HepG2 (cell line): ENCODE results near the gene DEDD2. TPM values are rescaled to one million over a fixed set of nuclear protein-coding genes. Genes with fewer than 3 reads are reported as not detected.

Experiments
- ATAC-seq: fragments of 200-7000 bp; cut with Tn5 transposase; 3 replicates; pipeline ENCODE4 v1.9.1; 2020; ENCODE audit warnings: mild to moderate bottlenecking, moderate library complexity
- BruUV-seq: library from RNA; stranded (reverse); fragments of 400-500 nt; replicated peaks from 2 replicates; lab custom pipeline; 2021; lab: Mats Ljungman, UMichigan
- CTCF ChIA-PET: fragments of 300-600 bp; formaldehyde crosslinking; extraction: SDS; loops from one replicate; lab custom pipeline; 2021; ENCODE audit warnings: low total read pairs, inconsistent platforms, low intra/inter-chr PET ratio; lab: Yijun Ruan, JAX
- POLR2A ChIA-PET: fragments of 350-600 bp; sonication (Branson Sonifier 250); formaldehyde crosslinking; loops from one replicate; lab custom pipeline; 2020; ENCODE audit warnings: antibody characterized with exemption, inconsistent platforms; lab: Yijun Ruan, JAX
- DNase-seq: peaks from one replicate; pipeline ENCODE4 v3.0.0-alpha.2; 2015; ENCODE audit warnings: low spot score
- FAIRE-seq: peaks from 3 replicates; lab custom pipeline; 2011; peaks lifted over from hg19 to GRCh38; lab: Jason Lieb, UNC
- H2AFZ ChIP-seq: one replicate; pipeline ENCODE4 v1.6.1; 2011; ENCODE audit warnings: low read length, inconsistent platforms
- H3K27ac ChIP-seq: fragments of 300-600 bp; 3 replicates; pipeline ENCODE4 v1.8.0; 2011; ENCODE audit warnings: mixed run types, mild to moderate bottlenecking, mixed read lengths, low read length, inconsistent platforms; ENCODE audit not compliant: insufficient read depth; ENCODE audit errors: extremely low read length
- H3K27me3 ChIP-seq, 2 experiments: fragments of 200-600 bp in 1 of 2; 2 replicates in 1 of 2; 3 replicates in 1 of 2; pipeline versions ENCODE4 v1.6.0 to v1.8.0; 2011; ENCODE audit warnings: low read length in 2 of 2, mild to moderate bottlenecking in 2 of 2, moderate library complexity in 2 of 2, inconsistent platforms in 1 of 2; ENCODE audit not compliant: insufficient read depth in 2 of 2, control insufficient read depth in 1 of 2
- H3K36me3 ChIP-seq, 2 experiments: fragments of 200-600 bp in 1 of 2; replicated peaks in 1 of 2; 2 replicates in 1 of 2; 3 replicates in 1 of 2; pipeline versions ENCODE4 v1.5.1 to v1.8.0; 2011; ENCODE audit warnings: low read length in 2 of 2, inconsistent platforms in 1 of 2; ENCODE audit not compliant: insufficient read depth in 2 of 2, control insufficient read depth in 1 of 2
- H3K4me1 ChIP-seq: 2 replicates; pipeline ENCODE4 v1.5.1; 2012; ENCODE audit warnings: low read length, inconsistent platforms; ENCODE audit not compliant: insufficient read depth
- H3K4me2 ChIP-seq: 2 replicates; pipeline ENCODE4 v1.6.0; 2011; ENCODE audit warnings: low read depth, low read length, inconsistent platforms
- H3K4me3 ChIP-seq, 3 experiments: fragments of 200-600 bp in 1 of 3; sonication (generic), shearing (Covaris generic) in 1 of 3; replicated peaks in 1 of 3; 2 replicates each; pipeline ENCODE4 v1.5.1; 2011 to 2016; ENCODE audit warnings: low read length in 3 of 3, inconsistent platforms in 2 of 3, low read depth in 2 of 3, mild to moderate bottlenecking in 2 of 3, control low read depth in 1 of 3, mixed read lengths in 1 of 3; ENCODE audit not compliant: insufficient read depth in 1 of 3
- H3K79me2 ChIP-seq: one replicate; pipeline ENCODE4 v1.6.1; 2011; ENCODE audit warnings: low read length, inconsistent platforms; ENCODE audit not compliant: insufficient read depth
- H3K9ac ChIP-seq: 2 replicates; pipeline ENCODE4 v1.6.0; 2011; ENCODE audit warnings: mild to moderate bottlenecking, low read depth, low read length, inconsistent platforms; ENCODE audit not compliant: insufficient read depth
- H3K9me3 ChIP-seq: 2 replicates; pipeline ENCODE4 v1.5.1; 2012; ENCODE audit warnings: mild to moderate bottlenecking, low read length
- H4K20me1 ChIP-seq: 2 replicates; pipeline ENCODE4 v1.6.0; 2011; ENCODE audit warnings: inconsistent platforms, mild to moderate bottlenecking, low read length, moderate library complexity; ENCODE audit not compliant: insufficient read depth
- BCL3 ChIP-seq: sonication (generic); formaldehyde crosslinking; IDR thresholded peaks from 2 replicates; pipeline ENCODE4 v1.5.1; 2020; ENCODE audit warnings: mild to moderate bottlenecking, missing genetic modification reagents, moderate library complexity
- GPN1 ChIP-seq: sonication (generic); formaldehyde crosslinking; IDR thresholded peaks from 2 replicates; pipeline ENCODE4 v1.5.1; 2020; ENCODE audit warnings: missing genetic modification reagents, borderline replicate concordance
- HNF4A ChIP-seq: sonication (generic); formaldehyde crosslinking; IDR thresholded peaks from 2 replicates; pipeline ENCODE4 v1.4.0; 2020; ENCODE audit warnings: missing genetic modification reagents
- HOXA7 ChIP-seq: sonication (generic); formaldehyde crosslinking; IDR thresholded peaks from 2 replicates; pipeline ENCODE4 v1.8.1; 2022; ENCODE audit warnings: mild to moderate bottlenecking, missing genetic modification reagents, moderate library complexity
- MAF1 ChIP-seq: sonication (generic); formaldehyde crosslinking; IDR thresholded peaks from 2 replicates; pipeline ENCODE4 v1.5.0; 2020; ENCODE audit warnings: missing genetic modification reagents, borderline replicate concordance
- SETDB1 ChIP-seq: sonication (generic); formaldehyde crosslinking; IDR thresholded peaks from 2 replicates; pipeline ENCODE4 v1.5.1; 2020; ENCODE audit warnings: missing genetic modification reagents, mild to moderate bottlenecking, borderline replicate concordance
- SSRP1 ChIP-seq: IDR thresholded peaks from 2 replicates; pipeline ENCODE4 v1.6.1; 2016; ENCODE audit warnings: control low read depth
- ZNF607 ChIP-seq: sonication (generic); formaldehyde crosslinking; IDR thresholded peaks from 2 replicates; pipeline ENCODE4 v1.5.1; 2020; ENCODE audit warnings: missing genetic modification reagents, mild to moderate bottlenecking, borderline replicate concordance
- ZNF619 ChIP-seq: sonication (generic); formaldehyde crosslinking; IDR thresholded peaks from 2 replicates; pipeline ENCODE4 v1.4.0; 2020; ENCODE audit warnings: mild to moderate bottlenecking, missing genetic modification reagents
- ZNF749 ChIP-seq: sonication (generic); formaldehyde crosslinking; IDR thresholded peaks from 2 replicates; pipeline ENCODE4 v1.8.0; 2022; ENCODE audit warnings: mild to moderate bottlenecking, missing genetic modification reagents, moderate library complexity, borderline replicate concordance
- WGBS: methylation state at CpG from one replicate; pipeline ENCODE4 v1.1.6; 2017; ENCODE audit warnings: low lambda C conversion rate; 5-methylcytosine and 5-hydroxymethylcytosine counted together
- in situ Hi-C: cut with HindIII; loops from 2 replicates; pipeline ENCODE4 v1.10.0; 2017; ENCODE audit warnings: low pct_unique_long_range_greater_than_20kb; ENCODE audit not compliant: extremely low pct_ligation_motif_present
- intact Hi-C: fragments of 100-400 bp; cut with micrococcal nuclease; formaldehyde crosslinking; loops from one replicate; pipeline ENCODE4 v1.10.0; 2022; ENCODE audit not compliant: unreplicated experiment
- polyA plus RNA-seq, 8 experiments: library from polyadenylated mRNA; depleted of rRNA in 3 of 8; stranded (reverse) in 7 of 8; unstranded in 1 of 8; fragments of >200 nt; fragmentation: Illumina TruSeq in 4 of 8; extraction: Trizol in 4 of 8; gene quantifications; 2 replicates each; pipeline versions ENCODE4 v1.2.1 to v1.2.3, GENCODE V29; 2011 to 2016; ENCODE audit warnings: low read depth in 4 of 8, missing spikeins in 1 of 8, mixed read lengths in 1 of 8; ENCODE audit not compliant: insufficient read depth in 1 of 8
- total RNA-seq, 5 experiments: library from RNA; depleted of rRNA; stranded (reverse); fragments of >200 nt; fragmentation: Illumina TruSeq; extraction: Trizol; gene quantifications; 2 replicates each; pipeline ENCODE4 v1.2.3, GENCODE V29; 2016; ENCODE audit warnings: low read depth in 1 of 5
- TF ChIP-seq, protein P1 (sequence below): sonication (generic); formaldehyde crosslinking; IDR thresholded peaks from 2 replicates; pipeline ENCODE4 v1.5.0; 2020; ENCODE audit warnings: missing genetic modification reagents
- TF ChIP-seq, protein P2 (sequence below): sonication (generic); formaldehyde crosslinking; IDR thresholded peaks from 2 replicates; pipeline ENCODE4 v1.8.1; 2023; ENCODE audit warnings: mild to moderate bottlenecking, missing genetic modification reagents, borderline replicate concordance

Gene DEDD2
- total and polyA plus RNA-seq, 2 of the 13 experiments (the other 11 are each of a cell fraction or from before 2014, with no cell fraction given): 19.2 to 24.7 TPM

DNA sequence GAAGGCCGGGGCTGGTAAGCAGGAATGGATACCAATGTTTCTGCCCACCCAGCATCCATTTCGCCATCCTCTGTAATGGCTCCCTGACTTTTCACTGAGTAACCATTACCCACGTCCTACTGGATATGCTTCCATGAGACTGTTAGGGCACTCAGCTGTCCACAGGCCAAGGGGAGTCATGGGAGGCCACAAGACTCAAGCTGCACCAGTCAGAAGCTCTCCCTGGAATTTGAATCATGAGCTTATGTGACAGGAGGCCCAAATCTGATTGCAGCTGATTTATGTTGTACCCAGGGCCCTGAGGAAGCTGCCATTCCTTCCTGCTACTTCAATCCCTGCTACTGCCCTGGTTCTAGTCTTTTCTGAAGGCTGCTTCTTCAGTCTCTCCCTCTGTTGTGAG lies 28.3 kb downstream of the DEDD2 start:
- no peak for FAIRE-seq
- no peak overlapping the region for H3K9ac ChIP-seq
- no peaks in the 10 kb centered on the region for H4K20me1 ChIP-seq
- H3K4me1 ChIP-seq: peaks cover 9% of the 10 kb centered on the region; the same call in 1 of the 2 replicates
- ChIA-PET POLR2A (no interaction called here), CTCF (no interaction called here)
- no peak for TF ChIP-seq ZNF607 (CRISPR knock-in tag)
- TF ChIP-seq HNF4A (CRISPR knock-in tag): no peak
- TF ChIP-seq ZNF619 (CRISPR knock-in tag): no peak
- TF ChIP-seq, protein P1, sequence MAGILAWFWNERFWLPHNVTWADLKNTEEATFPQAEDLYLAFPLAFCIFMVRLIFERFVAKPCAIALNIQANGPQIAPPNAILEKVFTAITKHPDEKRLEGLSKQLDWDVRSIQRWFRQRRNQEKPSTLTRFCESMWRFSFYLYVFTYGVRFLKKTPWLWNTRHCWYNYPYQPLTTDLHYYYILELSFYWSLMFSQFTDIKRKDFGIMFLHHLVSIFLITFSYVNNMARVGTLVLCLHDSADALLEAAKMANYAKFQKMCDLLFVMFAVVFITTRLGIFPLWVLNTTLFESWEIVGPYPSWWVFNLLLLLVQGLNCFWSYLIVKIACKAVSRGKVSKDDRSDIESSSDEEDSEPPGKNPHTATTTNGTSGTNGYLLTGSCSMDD (CRISPR knock-in tag): no peak
- TF ChIP-seq, protein P2, sequence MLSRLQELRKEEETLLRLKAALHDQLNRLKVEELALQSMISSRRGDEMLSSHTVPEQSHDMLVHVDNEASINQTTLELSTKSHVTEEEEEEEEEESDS (CRISPR knock-in tag): no peak
- TF ChIP-seq SSRP1 (CRISPR knock-in tag): no peak
- no peak for TF ChIP-seq GPN1
- TF ChIP-seq SETDB1 (CRISPR knock-in tag): no peak
- no peak for TF ChIP-seq MAF1 (CRISPR knock-in tag)
- no peak for TF ChIP-seq BCL3 (CRISPR knock-in tag)
- TF ChIP-seq ZNF749 (CRISPR knock-in tag): no peak
- no peak for TF ChIP-seq HOXA7 (CRISPR knock-in tag)
- no peak overlapping the region for H2AFZ ChIP-seq
- H3K27ac ChIP-seq: no peak overlapping the region
- no peak for ATAC-seq
- H3K79me2 ChIP-seq: no peaks in the 10 kb centered on the region
- 40% methylated on average over 3 of the region's 3 CpGs for WGBS
- no peak overlapping the region for H3K4me3 ChIP-seq
- no peak overlapping the region for H3K4me2 ChIP-seq
- in situ Hi-C loops (loop anchor here (5.0 kb wide), 1 partner anchor 57 kb away; the partner anchor contains the start of gene POU2F2), intact Hi-C loops (no loop called here)
- no peaks in the 10 kb centered on the region for H3K36me3 ChIP-seq
- DNase-seq: no peak
- peaks cover 4% of the 10 kb centered on the region; the same call in 1 of the 2 replicates for H3K9me3 ChIP-seq
- peaks cover 5 to 30% of the 10 kb centered on the region in 2 experiments; a peak in 4 of 5 replicates for H3K27me3 ChIP-seq
- BruUV-seq: no TSS peak
